HFFc6 (cell line): ENCODE data around the gene CBFB. TPM values are rescaled to one million over a fixed set of nuclear protein-coding genes. Genes with fewer than 3 reads are reported as not detected.

Source experiments
- DNase-seq: peaks from one replicate; pipeline ENCODE4 v3.0.0-alpha.2; 2018
- H3K27ac Mint-ChIP-seq: 2 replicates; pipeline ENCODE4 v1.8.0; 2020; ENCODE audit warnings: mild to moderate bottlenecking, mixed read lengths
- H3K27me3 Mint-ChIP-seq: 2 replicates; pipeline ENCODE4 v1.8.0; 2021; ENCODE audit warnings: mild to moderate bottlenecking, moderate library complexity, mixed read lengths; ENCODE audit not compliant: insufficient read depth
- H3K36me3 Mint-ChIP-seq: 2 replicates; pipeline ENCODE4 v1.8.0; 2021; ENCODE audit warnings: low read depth, mixed read lengths
- H3K4me1 Mint-ChIP-seq: 2 replicates; pipeline ENCODE4 v1.8.0; 2020; ENCODE audit warnings: low read depth, mixed read lengths
- H3K4me3 Mint-ChIP-seq: 2 replicates; pipeline ENCODE4 v1.8.0; 2020; ENCODE audit warnings: mild to moderate bottlenecking, moderate library complexity, mixed read lengths
- H3K9me3 Mint-ChIP-seq: 2 replicates; pipeline ENCODE4 v1.8.0; 2020; ENCODE audit warnings: mild to moderate bottlenecking, mixed read lengths
- total RNA-seq, 6 experiments: library from RNA; stranded (reverse); fragmentation: NEBNext Ultra II Directional; extraction: Animal tissue kit (Norgen Biotek cat#: 25700); gene quantifications; 2 replicates in 1 of 6; 3 replicates in 5 of 6; pipeline ENCODE4 v1.2.3, GENCODE V29; 2021
- TF ChIP-seq, protein P1 (sequence below): fragments of 200-600 bp; sonication (generic); IDR thresholded peaks from 2 replicates; pipeline ENCODE4 v1.5.0; 2021; ENCODE audit warnings: antibody characterized with exemption, mild to moderate bottlenecking

Gene CBFB
- total RNA-seq, 6 experiments from 2014 or later = 55.2 to 84.4 (median 69.5) TPM

DNA sequence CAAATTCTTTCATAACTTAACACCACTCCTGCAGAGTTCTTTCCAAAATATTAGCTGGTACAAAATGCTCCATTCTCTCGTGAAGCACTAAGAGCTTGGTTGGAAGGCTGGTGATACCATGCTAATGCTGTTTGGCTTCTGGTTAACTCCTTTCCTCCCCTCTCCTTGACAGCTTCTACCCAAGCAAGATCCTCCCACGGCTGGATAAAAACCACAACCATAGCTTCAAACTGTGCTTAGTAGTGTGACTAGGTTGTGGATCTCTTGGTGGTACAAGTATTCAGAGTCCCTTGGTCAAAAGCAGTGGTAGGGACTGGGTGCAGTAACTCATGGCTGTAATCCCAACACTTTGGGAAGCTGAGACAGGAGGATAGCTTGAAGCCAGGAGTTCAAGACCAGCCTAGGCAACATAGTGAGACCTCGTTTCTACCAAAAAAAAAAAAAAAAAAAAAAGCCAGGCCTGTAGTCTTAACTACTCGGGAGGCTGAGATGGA, 83.0 kb downstream of the CBFB start:
- H3K27me3 Mint-ChIP-seq = peaks cover 2% of the 10 kb centered on the region
- no peaks in the 10 kb centered on the region for H3K9me3 Mint-ChIP-seq
- no peak overlapping the region for H3K27ac Mint-ChIP-seq
- DNase-seq = no peak
- no peak overlapping the region for H3K4me3 Mint-ChIP-seq
- TF ChIP-seq, protein P1, sequence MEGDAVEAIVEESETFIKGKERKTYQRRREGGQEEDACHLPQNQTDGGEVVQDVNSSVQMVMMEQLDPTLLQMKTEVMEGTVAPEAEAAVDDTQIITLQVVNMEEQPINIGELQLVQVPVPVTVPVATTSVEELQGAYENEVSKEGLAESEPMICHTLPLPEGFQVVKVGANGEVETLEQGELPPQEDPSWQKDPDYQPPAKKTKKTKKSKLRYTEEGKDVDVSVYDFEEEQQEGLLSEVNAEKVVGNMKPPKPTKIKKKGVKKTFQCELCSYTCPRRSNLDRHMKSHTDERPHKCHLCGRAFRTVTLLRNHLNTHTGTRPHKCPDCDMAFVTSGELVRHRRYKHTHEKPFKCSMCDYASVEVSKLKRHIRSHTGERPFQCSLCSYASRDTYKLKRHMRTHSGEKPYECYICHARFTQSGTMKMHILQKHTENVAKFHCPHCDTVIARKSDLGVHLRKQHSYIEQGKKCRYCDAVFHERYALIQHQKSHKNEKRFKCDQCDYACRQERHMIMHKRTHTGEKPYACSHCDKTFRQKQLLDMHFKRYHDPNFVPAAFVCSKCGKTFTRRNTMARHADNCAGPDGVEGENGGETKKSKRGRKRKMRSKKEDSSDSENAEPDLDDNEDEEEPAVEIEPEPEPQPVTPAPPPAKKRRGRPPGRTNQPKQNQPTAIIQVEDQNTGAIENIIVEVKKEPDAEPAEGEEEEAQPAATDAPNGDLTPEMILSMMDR = no peak
- H3K4me1 Mint-ChIP-seq = peaks cover 62% of the 10 kb centered on the region
- H3K36me3 Mint-ChIP-seq = peaks cover 24% of the 10 kb centered on the region

DNA sequence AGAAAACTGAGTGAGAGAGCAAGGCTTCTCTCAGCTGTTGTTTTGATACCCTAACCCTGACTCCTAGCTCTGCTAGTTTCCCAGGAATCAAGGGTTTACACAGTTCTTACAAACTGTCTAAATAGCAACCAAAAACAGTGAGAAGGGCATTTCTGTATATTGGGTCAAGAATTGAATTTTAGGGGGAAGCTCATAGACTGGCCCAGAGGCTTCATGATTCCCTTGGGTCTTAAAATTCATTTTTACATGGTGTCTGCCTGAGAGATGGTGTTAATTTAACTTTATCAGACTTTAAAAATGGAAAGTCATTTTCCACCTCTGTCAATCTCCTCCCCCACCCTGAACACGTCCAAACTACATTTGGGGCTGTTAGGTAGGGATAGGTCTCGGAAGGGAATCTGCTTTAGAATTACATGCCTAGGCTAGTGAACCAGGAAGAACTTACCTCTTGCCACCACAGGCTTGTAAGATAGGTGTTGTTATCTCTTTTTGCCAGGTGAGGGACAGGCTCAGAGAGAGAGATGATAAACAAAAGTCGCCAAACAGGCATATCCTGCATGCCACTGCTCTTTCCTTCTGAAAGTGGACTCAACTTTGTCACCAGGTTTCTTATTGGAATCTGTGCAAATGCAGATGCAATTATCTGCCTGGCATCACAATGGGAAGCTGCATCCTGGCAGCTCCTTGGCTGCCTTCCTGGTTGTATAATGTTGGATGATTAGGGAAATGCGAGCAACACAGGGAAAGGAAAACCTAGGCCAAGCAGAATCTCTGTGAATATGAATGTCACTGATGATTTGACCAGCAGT, 83.8 kb downstream of the CBFB start:
- TF ChIP-seq, protein P1 = no peak
- no peak overlapping the region for H3K4me3 Mint-ChIP-seq
- no peak overlapping the region for H3K27ac Mint-ChIP-seq
- no peaks in the 10 kb centered on the region for H3K9me3 Mint-ChIP-seq
- H3K27me3 Mint-ChIP-seq = peaks cover 2% of the 10 kb centered on the region
- peaks cover 62% of the 10 kb centered on the region for H3K4me1 Mint-ChIP-seq
- peaks cover 24% of the 10 kb centered on the region for H3K36me3 Mint-ChIP-seq
- no peak for DNase-seq

DNA sequence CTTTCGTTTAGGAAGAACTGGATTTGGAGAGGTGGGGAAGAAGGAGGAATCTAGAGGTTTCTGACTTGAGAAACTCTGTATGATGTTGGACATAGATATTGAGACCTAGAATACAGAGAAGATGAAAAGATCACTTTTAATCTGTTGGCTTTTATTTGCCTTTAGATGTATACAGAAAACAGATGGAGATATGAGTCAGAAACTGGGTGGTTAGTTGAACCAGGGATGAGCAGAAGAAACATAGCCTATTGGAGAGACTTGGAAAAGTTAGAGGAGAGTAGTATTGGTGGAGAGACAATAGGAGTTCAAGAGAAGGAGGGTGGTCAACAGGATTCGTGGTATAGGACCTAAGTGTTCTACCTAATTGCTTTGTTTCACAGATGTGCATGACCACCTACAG, 85.8 kb downstream of the CBFB start:
- Mint-ChIP-seq H3K36me3 (peaks cover 24% of the 10 kb centered on the region), H3K27ac (peak overlapping the region; percentile 95), H3K9me3 (no peaks in the 10 kb centered on the region), H3K27me3 (peaks cover 2% of the 10 kb centered on the region), H3K4me1 (peaks cover 58% of the 10 kb centered on the region), H3K4me3 (peak overlapping the region; percentile 72)
- peak; percentile 33 for DNase-seq
- TF ChIP-seq, protein P1 = no peak

DNA sequence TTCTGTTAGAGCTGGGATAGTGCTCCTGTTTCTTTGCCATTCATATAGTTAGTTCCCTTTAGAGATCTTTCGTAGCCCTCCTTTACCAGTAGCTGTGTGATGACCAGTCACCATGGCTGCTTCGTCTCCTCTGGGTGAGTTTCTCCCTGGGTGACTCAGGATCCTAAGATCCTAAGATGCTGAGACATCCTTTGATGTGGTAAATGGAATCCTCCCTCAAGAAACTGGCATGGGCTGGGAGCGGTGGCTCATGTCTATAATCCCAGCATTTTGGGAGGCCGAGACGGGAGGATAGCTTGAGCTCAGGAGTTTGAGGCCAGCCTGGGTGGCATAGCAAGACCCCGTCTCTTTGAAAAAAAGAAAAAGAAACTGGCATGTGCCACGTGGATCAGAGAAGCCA, 86.7 kb downstream of the CBFB start:
- H3K27me3 Mint-ChIP-seq = peaks cover 2% of the 10 kb centered on the region; the same call in 1 of the 2 replicates
- peaks cover 24% of the 10 kb centered on the region for H3K36me3 Mint-ChIP-seq
- peak overlapping the region; percentile 72; the same call in 1 of the 2 replicates for H3K4me3 Mint-ChIP-seq
- H3K9me3 Mint-ChIP-seq = no peaks in the 10 kb centered on the region
- H3K27ac Mint-ChIP-seq = peak overlapping the region; percentile 95
- peaks cover 66% of the 10 kb centered on the region for H3K4me1 Mint-ChIP-seq
- TF ChIP-seq, protein P1 = no peak
- DNase-seq = peak; percentile 95

DNA sequence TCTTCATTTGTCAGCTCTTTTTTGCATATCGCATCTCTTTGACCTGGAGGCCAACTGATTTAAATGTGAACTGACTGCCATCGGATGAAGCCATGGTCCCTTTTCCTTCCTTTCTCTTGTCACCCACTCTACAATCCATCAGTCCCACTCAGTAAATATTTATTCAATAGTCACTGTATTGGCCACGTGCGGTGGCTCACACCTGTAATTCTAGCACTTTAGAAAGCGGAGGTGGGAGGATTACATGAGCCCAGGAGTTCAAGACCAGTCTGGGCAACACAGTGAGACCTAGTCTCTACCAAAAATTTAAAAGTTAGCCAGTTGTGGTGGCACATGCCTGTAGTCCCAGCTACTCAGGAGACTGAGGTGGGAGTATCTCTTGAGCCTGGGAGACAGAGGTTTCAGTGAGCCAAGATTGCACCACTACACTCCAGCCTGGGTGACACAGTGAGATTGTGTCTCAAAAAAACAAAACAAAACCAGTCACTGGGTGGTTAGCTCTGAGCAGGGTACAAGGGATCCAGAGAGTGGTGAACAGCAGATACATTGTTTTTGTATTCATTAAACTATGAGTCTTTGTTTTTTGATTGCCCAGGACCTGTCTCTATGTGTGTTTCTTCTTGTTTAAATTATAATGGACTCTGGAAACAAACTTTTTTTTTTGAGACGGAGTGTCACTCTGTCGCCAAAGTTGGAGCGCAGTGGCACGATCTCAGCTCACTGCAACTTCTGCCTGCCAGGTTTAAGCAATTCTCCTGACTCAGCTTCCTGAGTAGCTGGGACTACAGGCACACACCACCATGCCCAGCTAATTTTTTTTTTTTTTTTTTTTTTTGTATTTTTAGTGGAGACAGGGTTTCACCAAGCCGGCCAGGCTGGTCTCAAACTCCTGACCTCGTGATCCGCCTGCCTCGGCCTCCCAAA, 87.7 kb downstream of the CBFB start:
- TF ChIP-seq, protein P1 = no peak

More for the DNA sequence above, 87.7 kb downstream of the CBFB start:
- Mint-ChIP-seq H3K4me1 (peaks cover 58% of the 10 kb centered on the region), H3K4me3 (peak overlapping the region; percentile 34; the same call in 1 of the 2 replicates), H3K9me3 (no peaks in the 10 kb centered on the region), H3K27ac (peak overlapping the region; percentile 95), H3K36me3 (peaks cover 24% of the 10 kb centered on the region), H3K27me3 (peaks cover 2% of the 10 kb centered on the region; the same call in 1 of the 2 replicates)
- DNase-seq = no peak
